HG03520 (cell line): Measurements from ENCODE around the gene TMEM9.

Source experiments
- ATAC-seq: cut with Tn5 transposase; IDR thresholded peaks from one replicate; pipeline ENCODE4 v1.9.1; 2021; ENCODE audit warnings: mild to moderate bottlenecking, moderate library complexity; ENCODE audit not compliant: unreplicated experiment

The TMEM9 gene

DNA sequence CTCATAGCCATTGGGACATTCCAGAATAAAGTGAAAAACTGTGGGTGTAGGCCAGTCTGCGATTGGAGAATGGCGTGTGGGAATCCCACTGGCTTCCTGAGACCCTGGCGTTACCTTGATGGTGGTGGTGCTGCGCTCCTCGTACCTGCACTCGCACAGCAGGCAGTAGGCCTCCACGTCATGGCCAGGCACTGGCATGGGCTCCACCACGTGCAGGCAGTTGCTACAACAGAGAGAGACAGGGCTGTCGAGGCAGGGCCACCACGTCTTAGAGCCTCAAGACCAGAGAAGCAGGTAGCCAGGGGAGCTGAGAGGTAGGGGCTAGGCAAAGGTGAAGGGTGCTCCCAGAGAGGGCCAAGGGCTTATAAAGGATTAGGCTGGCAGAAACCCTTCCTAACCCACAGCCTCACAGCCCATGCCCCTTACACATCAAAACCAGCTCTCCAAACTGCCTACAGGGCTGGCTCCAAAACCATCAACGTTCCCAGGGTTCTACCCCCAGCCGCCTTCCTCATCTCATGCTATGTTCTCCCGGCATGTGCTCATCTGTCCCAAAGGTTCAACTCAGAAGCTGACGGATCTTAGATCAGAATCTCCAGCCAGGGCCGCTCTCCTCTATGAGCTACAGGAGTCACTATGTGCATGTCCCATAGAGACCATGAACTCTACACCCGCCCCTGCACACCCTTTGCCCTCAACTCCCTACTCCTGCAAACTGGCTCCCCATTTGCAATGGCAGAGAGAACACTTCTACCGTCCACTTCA, 7.5 kb downstream of the TMEM9 start:
- ATAC-seq = no peak

DNA sequence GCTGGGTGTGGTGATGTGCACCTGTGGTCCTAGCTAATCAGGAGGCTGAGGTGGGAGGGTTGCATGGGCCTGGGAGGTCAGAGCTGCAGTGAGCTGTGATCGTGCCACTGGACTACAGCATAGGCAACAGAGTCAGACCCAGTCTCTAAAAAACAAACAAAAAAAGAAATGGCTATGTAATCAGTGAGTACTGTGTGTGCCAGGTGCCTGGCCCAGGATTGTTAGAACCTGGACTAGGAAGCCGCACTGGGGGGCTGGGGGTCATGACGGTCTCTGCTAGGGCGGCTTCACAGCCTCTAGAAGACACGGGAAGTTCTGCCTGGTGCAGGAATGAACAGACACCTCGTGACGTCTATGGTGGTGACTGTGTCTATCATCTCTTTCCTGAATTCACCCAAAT, 8.5 kb downstream of the TMEM9 start:
- no peak for ATAC-seq

DNA sequence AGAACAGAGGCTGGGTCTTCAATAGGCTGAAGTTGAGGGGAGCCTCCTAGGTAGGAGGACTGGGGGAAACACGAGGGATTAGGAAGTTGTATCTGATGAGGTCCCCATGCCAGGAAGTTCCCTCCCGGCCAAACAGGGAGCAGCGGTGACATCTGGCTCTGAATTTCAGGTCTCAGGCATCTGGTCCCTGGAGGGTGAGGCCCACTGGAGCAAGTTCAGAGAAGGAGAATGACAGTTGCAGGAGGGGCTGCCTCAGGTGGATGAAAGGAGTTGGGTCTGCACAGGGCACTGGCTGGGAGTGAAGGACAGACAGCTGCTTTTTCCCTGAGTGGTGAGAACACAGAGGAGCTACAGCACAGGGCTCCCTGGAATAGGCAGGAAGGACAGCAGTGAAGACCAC, 9.1 kb downstream of the TMEM9 start:
- ATAC-seq = no peak

DNA sequence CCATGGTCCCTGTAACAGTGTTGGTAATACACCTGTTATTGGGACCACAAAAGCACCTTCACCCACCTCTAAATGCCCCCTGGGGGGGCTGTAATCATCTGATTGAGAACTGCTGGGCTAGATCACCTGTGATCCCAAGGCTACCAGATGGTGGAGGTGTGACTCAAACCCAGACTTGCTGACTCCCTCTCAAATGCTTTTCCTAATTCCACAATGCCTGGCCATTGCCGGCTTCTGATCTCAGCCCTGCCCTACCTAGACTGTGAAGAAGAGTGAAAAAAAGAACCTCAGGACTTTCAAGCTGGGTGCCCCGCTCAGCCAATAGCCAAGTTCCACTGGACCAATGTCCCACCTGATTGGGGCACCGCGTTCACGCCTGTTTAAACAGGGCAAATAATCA, 9.6 kb downstream of the TMEM9 start:
- ATAC-seq = no peak

DNA sequence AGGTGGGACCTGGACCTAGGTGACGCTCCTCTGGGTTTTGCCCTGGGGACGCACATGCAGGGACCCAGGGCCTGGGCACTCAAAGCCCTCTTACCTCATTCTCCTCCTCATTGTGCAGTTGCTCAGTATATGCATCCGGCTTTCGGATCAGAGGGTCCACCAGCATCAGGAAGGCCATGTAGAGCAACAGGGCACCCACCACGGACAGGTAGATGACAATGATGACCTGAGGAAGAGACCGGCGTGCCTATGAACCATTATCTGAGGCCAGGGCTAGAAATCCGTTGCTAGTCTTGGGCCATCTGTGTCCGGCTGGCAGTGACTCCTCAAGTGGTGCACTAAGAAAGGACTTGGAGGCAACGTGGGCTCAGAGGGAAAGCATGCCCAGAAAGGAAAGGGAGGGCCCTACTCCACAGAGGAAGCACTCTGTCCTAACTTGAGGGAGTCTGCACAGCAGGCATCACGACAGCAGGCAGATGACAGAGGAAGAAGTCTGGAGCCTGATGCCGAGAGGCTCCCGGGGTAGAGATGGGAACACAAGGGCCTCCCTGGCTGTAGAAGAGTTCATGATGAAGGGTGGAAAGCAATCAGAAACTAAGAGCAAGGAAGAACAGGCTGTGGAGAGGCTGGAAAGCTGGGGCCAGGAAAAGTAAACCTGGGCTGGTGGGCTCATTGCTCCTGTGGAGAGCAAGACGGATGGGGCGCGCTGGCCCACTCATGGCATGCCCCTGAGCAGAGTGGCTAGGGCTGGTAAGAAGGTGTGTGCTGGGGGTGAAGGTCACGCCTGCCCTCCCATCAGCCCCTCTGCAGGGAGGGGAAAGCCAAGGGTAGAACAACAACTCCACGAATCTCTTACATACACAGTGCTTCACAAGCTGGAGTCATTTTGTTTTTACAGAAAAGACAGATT, 10.3 kb downstream of the TMEM9 start:
- ATAC-seq = no peak

DNA sequence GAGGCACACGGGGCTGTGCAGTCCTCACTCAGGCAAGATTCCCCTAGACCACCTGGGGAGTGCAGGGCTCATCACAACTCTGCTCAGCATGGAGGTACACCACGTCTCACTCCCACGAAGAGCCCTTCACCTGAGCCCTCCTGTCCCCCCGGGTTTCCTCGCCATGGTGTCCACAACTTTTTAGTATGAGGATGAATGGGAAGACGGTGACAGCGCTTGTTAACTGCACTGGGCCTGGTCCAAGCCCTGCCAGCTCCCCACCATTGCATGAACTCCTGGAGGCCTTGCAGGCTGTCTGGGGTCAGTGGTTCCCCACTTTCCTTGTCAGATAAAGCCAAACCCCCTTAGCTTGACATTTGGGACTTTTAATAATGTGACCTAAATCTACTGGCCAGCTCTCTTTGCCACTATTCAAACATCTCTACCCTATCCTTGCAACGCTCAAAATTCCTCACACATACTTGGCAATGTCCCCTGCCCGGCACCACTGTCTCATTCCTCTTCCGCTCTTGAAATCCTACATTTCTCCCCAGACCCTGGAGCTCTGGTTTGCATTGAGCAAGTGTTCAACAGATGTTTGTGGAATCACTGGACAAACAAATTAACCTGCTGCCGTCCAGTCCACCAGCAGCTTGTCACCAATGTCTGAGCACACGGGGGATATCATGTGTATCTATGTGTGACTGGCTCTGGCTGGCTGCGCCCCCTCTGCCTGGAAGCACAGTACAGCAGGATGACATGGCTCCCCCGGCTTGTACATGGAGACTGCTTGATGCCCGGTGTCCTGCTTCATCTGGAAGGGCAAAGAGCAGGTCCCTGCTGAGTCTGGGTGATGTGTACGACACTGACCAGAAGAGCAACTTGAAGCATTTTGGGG, 11.2 kb downstream of the TMEM9 start:
- ATAC-seq = no peak

DNA sequence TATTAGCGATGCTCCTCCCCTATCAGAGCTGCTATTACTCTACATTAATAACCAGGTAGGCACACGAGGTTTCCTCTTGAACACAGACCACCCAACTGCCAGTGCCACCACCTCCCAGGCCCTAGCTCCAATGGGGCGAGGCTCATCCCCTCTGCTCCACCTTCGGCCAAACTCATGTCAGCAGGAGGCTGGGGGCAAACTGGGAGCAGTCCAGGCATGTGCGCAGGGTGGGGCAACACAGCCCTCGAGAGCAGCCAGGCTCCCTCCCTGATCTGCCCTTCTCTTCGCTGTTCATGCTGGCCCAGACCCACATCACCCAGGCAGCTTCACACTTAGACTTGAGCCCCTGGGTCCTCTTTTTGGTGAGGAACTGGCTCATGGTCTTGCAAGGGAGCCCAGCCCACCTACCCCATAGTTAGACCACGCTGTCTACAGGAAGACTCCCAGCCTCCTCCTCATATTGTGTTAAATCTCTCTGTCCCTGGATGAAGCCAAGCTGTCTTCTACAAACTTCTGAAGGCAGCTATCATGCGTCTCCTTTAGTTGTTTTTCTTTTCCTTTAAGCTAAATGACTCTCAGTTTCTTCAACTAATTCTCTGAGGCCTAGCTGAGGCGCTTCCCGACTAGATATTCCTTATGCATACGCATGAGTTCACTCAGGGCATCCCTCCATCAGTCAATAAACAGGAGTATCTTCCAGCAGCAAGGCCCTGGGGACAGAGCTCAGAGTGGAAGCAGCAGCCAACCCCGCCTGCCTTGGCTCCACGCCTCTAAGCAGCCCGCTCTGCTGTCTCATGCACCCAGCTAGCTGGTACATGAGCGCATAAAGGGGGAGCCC, 12.0 kb downstream of the TMEM9 start:
- ATAC-seq = no peak

DNA sequence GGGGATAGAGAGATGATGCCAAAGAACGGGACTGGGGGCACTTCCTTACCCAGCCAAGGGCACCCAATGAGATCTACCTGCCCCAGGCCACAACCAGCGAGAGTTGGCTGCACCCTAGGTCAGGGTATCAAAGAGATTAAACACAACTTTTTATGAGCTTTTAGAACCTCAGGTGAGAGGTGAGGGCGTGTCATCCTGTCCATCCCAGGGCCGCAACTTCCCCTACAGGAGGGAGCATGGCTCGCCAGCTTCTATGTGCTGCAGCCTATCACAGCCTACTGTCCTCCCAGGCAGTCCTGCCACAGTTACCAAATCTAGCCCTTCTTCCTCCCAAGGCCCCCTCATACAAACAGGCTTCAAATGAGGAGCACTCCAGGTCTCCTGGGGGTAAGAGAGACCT, 12.9 kb downstream of the TMEM9 start:
- ATAC-seq = no peak

DNA sequence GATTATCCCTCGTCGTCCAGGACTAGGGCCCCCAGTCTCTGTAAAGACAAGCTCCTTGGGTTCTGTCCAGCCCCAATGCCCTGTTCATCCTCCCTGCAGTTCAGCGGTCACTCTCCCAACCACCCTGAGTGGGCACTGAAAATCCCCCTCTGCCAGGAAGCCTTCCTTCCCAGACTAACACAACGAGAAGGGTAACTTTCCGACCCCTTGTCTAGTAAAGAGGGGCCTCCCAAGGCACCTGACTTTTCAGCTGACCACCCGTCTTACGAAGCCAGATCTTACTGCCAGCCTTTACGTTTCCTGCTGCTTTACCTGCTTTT, 13.4 kb downstream of the TMEM9 start:
- no peak for ATAC-seq

DNA sequence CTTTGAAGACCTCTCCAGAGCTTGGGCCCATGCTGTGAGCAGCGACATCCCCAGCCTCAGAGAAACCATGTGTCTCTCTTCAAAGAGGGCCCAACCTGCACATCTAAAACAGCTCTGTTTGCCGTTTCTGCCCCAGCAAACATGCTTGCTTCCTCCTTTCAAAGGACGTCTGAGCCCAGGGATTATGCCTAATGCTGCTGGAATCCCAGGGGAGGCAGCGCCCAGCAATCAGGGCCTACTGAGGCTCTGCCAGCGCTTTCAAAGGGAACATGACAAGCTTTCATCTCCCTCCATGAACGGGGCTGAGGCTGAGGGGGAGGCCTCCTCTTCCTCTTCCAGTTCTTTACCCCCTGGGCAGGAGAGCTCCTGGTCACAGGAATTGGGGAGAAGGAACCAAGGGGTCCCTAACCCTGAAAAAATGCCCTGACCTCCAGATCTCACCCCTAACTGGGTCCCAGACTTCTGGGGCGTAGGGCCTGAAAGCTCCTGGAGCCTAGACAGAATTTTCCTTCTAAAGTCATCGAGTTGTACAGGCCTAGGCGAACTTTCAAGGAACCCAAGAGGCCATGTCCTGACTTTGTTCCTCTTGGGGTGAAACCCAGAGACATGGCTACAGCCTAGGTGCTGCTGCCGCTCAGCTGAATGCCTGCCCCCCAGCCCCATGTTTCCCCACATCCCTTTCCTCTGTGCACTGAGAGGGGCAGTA, 13.9 kb downstream of the TMEM9 start:
- no peak for ATAC-seq

DNA sequence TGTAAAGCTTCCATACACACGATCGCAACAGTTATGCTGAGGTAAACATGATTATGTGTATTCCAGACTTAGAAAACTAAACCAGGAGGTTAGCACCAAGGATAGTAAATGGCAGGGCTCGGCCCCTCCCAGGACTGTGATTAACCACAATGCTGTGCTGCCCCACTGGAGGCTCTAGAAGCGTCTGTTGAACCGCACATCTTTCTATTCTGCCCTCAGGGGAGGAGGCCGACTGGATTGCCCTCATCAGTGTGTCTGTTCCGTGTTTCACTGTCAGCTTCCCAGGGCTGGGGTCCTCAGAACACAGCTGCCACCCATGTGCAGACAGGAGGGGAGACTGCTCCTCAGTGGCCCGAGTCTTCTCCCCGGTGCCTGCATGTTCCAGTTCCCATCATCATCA, 14.5 kb downstream of the TMEM9 start:
- ATAC-seq = no peak

DNA sequence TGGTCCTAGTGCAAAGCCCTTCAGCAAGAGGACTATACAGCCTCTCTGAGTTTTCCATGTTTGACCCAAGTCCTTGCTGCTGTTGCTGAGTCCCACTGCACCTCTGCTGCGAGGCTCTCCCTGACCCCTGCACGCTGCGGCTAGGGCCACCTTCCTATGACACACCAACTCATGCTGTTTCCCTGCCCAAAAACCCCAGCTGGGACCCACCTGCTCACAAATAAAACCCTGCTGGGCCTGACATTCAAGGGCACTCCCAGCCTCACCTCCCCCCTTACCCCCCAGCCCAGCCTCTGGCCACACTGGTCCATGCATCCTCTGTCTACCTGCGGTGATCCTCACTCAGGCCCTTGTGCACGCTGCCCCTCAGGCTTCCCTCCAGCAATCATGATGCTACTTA, 15.0 kb downstream of the TMEM9 start:
- ATAC-seq = no peak

DNA sequence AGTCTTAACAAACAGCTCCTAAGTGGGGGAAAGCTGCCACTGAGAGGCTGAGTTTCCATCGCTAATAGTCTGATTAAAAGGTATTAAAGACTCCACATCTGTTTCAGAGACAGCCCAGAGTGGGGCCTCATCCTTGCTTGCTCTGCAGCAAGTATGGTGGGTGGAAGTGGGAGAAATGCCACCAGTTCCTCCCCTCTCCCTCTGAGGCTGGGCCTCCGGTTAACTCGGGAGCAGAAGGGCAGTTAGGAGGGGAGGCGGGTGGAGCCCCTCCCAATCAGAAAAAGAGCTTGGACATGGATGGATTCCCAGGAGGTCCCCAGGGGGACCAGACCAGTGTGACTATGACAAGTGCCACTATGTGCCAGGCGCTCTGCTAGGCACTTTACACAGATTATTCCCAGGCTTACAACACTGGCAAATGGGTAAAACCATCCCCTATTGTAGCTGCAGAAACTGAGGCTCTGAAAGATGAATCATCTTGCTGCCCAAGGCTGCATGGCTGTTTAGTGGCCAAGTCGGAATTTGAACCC, 15.9 kb downstream of the TMEM9 start:
- ATAC-seq = no peak

DNA sequence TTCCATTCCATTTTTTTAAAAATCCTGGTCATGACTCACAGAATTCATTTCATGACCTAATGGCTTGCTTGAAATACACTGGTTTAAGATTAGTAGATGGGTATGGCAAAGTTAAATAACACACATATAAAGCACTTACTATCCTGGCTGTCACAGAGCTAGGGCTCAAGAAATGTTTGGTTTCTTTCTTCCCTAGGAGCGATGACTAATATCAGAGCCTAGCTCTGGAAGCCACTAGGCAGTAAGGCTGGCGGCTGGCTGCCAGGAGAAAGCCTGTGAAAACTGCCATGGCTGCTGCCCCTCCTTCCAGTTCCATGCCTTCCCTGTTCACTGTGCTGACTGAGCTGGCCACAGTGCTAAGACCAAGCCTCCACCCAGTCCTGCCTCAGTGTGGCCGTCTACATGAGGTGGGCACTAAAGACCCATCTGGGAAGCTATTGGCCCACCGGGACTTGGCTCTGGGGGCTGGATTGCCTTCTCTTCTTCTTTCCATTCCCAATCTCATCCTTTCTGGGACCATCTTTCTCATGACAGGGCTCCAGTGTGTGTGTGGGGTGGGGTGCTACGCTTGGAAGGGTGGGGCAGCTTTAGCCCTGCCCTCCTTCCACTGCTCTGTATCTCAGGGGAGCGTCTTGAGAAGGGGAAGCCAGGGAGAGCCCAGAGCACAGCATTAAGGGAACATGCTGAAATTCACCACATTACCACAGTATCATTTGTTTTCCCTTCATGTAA, 16.5 kb downstream of the TMEM9 start:
- ATAC-seq = no peak

DNA sequence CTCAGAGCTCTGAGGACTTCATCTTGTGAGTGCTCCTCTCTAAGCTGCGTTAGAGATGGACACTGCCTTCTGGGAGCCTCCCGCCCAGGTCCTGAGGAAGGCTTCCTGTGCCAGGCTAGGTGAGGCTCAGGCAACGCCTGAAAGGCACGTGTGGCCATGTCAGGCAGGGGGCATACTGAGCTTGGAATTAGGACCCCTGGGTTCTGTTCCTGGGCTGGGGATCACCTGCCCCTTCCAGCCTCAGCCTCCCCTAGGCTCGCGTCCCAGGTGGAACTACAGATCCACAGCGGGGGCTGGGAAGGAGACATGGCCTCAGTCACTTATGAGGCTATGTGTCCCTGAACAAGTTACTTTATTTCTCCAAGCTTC, 17.3 kb downstream of the TMEM9 start:
- no peak for ATAC-seq

DNA sequence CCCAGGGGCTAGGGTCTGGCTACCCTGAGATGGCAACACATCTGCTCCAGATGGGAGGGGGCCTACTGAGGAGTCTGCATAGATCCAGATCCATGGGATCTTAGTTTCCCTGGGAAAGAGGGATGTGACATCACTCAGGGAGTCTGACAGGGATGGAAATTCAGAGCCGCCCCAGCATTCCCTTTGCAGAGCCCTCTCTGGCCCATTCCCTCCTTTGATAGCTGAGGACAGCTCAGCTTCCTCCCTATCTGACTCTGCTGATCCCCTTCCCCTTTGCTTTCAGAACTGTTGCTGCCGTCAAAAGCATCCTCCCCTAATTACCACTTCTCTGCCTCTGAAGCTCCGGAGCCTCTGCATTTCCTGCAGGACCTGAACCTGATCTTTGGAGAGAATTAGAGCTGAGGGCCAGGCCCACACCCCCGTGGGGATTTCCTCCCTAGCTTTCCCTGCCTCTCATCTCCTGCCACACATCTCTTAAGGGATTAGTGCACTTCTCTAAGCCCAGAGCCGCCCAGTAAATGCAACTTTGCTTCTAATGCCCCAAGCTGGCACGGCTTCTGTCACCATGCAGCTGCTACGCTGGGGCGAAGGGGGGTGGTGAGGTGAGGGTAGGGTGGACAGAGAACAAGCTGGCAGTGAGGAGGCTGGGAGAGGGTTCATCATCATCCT, 17.8 kb downstream of the TMEM9 start:
- ATAC-seq = no peak

DNA sequence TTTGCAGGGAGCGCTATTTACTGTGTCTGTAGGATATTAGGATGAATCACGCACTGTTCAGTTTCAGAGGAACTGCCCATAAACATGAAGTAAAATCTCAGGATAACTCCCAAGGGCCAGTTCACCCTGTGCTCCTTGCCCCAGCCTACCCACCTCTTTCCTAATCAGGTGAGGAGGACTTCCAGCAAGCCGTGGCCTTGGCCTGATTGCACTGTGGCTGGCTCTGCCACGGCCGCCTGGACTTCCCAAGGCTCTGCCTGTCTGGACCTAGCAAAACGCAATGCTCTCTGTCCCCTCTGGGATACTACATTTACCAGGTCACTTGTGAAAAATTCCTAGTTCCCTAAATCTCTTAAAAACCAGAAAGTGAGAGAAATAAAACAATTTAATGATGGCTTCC, 19.9 kb downstream of the TMEM9 start:
- no peak for ATAC-seq

DNA sequence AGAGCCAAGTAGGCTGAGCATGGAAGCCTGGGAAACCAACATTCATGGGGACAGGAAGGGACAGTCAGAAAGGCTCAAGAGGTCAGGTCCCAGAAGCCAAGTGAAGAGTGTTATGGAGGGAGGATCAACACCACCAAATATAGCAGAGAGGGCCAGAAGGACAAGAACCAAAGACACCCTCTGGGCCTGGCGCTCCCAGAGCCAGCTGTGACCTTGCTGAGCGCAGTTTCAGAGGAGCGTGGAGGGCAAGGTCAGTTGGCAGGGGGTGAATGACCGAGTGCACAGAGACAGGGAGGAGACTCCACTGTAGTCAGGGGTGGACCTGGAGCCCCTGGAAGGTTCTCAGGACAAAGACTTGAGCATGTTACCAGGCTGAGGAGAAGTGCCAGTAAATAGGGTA, 22.9 kb downstream of the TMEM9 start:
- no peak for ATAC-seq

DNA sequence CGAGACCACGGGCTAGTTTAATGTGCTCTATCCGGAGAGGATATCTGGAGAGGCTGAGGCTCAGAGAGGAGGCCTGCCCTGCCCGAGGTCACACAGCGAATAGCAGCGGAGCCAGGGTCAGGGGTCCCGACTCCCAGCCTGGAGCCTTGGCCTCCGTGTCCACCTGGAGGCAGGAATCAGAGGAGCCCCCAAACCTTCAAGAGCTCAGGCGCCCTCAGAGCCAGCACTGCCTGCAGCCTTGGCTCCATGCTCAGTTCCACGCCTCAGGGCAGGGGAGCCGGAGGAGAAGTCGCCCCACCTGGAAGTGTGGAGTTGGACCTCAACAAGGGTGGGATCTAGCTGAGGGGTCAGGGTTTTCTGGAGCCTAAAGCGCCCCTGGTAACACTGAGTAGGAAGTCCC, 25.3 kb downstream of the TMEM9 start:
- ATAC-seq = no peak
